Liver (tissue), 9 donors: ENCODE data around the gene C21orf58. TPM values are rescaled to one million over a fixed set of nuclear protein-coding genes. Genes with fewer than 3 reads are reported as not detected.

Source experiments
- DNase-seq: peaks from one replicate; pipeline ENCODE4 v3.0.0-alpha.2; 2017; ENCODE audit warnings: low spot score
- H3K27ac ChIP-seq, 2 donors: one replicate each; pipeline ENCODE4 v1.7.0; 2013; ENCODE audit warnings: inconsistent platforms in 2 of 2, low read length in 2 of 2, control low read depth in 1 of 2, low read depth in 1 of 2, mild to moderate bottlenecking in 1 of 2
- H3K27me3 ChIP-seq, 4 donors: one replicate each; pipeline versions ENCODE4 v1.6.1 to v1.7.0; 2013; ENCODE audit warnings: low read length in 3 of 4, inconsistent platforms in 1 of 4, mild to moderate bottlenecking in 1 of 4, moderate library complexity in 1 of 4; ENCODE audit not compliant: control insufficient read depth in 4 of 4, insufficient read depth in 4 of 4
- H3K36me3 ChIP-seq, 4 donors: one replicate each; pipeline versions ENCODE4 v1.6.1 to v1.7.0; 2013; ENCODE audit warnings: low read length in 3 of 4, mild to moderate bottlenecking in 3 of 4, low read depth in 1 of 4, moderate library complexity in 1 of 4; ENCODE audit not compliant: control insufficient read depth in 4 of 4, insufficient read depth in 3 of 4
- H3K4me1 ChIP-seq, 4 donors: one replicate each; pipeline versions ENCODE4 v1.6.1 to v1.7.0; 2013; ENCODE audit warnings: low read length in 3 of 4, mild to moderate bottlenecking in 3 of 4, moderate library complexity in 1 of 4; ENCODE audit not compliant: control insufficient read depth in 4 of 4, insufficient read depth in 4 of 4
- H3K4me3 ChIP-seq, 3 donors: one replicate each; pipeline versions ENCODE4 v1.6.1 to v1.7.0; 2013; ENCODE audit warnings: low read length in 3 of 3, control low read depth in 1 of 3, low read depth in 1 of 3, mild to moderate bottlenecking in 1 of 3
- H3K9ac ChIP-seq, 2 donors: one replicate each; pipeline ENCODE4 v1.7.0; 2013; ENCODE audit warnings: low read length in 2 of 2, mild to moderate bottlenecking in 2 of 2, moderate library complexity in 2 of 2, control low read depth in 1 of 2, low read depth in 1 of 2
- H3K9me3 ChIP-seq, 4 donors: one replicate each; pipeline versions ENCODE4 v1.6.1 to v1.7.0; 2013; ENCODE audit warnings: low read length in 3 of 4; ENCODE audit not compliant: control insufficient read depth in 4 of 4
- ATF3 ChIP-seq: IDR thresholded peaks from 2 replicates; pipeline ENCODE4 v1.6.1; 2016; ENCODE audit warnings: antibody characterized with exemption
- CTCF ChIP-seq: fragments of 150-350 bp; IDR thresholded peaks from 2 replicates; pipeline ENCODE4 v1.5.1; 2017; ENCODE audit warnings: improper control_type of control experiment, low read depth, low read length; ENCODE audit not compliant: missing input control
- EGR1 ChIP-seq, 2 donors: IDR thresholded peaks; 2 replicates each; pipeline ENCODE4 v1.6.1; 2016 to 2018; ENCODE audit warnings: antibody characterized with exemption in 2 of 2, low read depth in 2 of 2
- FOXA1 ChIP-seq: IDR thresholded peaks from 2 replicates; pipeline ENCODE4 v1.6.1; 2016; ENCODE audit warnings: antibody characterized with exemption
- FOXA2 ChIP-seq: IDR thresholded peaks from 2 replicates; pipeline ENCODE4 v1.6.1; 2016; ENCODE audit warnings: antibody characterized with exemption
- GABPA ChIP-seq, 2 donors: IDR thresholded peaks in 1 of 2; conservative IDR thresholded peaks in 1 of 2; 2 replicates each; pipeline ENCODE4 v1.6.1; 2016; ENCODE audit warnings: antibody characterized with exemption in 2 of 2, mild to moderate bottlenecking in 1 of 2, moderate library complexity in 1 of 2
- HNF4A ChIP-seq, 2 donors: conservative IDR thresholded peaks; 2 replicates each; pipeline ENCODE4 v1.6.1; 2016; ENCODE audit warnings: antibody characterized with exemption in 2 of 2, mild to moderate bottlenecking in 2 of 2
- HNF4G ChIP-seq: IDR thresholded peaks from 2 replicates; pipeline ENCODE4 v1.6.1; 2016; ENCODE audit warnings: antibody characterized with exemption
- JUND ChIP-seq, 2 donors: IDR thresholded peaks; 2 replicates each; pipeline ENCODE4 v1.6.1; 2016; ENCODE audit warnings: antibody characterized with exemption in 2 of 2
- MAX ChIP-seq: IDR thresholded peaks from 2 replicates; pipeline ENCODE4 v1.6.1; 2016; ENCODE audit warnings: antibody characterized with exemption
- NR2F2 ChIP-seq: IDR thresholded peaks from 2 replicates; pipeline ENCODE4 v1.6.1; 2016; ENCODE audit warnings: antibody characterized with exemption
- RAD21 ChIP-seq, 2 donors: IDR thresholded peaks; 2 replicates each; pipeline ENCODE4 v1.6.1; 2016; ENCODE audit warnings: antibody characterized with exemption in 2 of 2, mild to moderate bottlenecking in 2 of 2
- REST ChIP-seq: IDR thresholded peaks from 2 replicates; pipeline ENCODE4 v1.6.1; 2016; ENCODE audit warnings: antibody characterized with exemption, mild to moderate bottlenecking
- RXRA ChIP-seq, 2 donors: IDR thresholded peaks; 2 replicates each; pipeline ENCODE4 v1.6.1; 2017 to 2018; ENCODE audit warnings: antibody characterized with exemption in 2 of 2, mild to moderate bottlenecking in 1 of 2
- SP1 ChIP-seq: IDR thresholded peaks from 2 replicates; pipeline ENCODE4 v1.6.1; 2018; ENCODE audit warnings: antibody characterized with exemption, mild to moderate bottlenecking
- TAF1 ChIP-seq: conservative IDR thresholded peaks from 2 replicates; pipeline ENCODE4 v1.6.1; 2016; ENCODE audit warnings: antibody characterized with exemption, mild to moderate bottlenecking
- YY1 ChIP-seq: IDR thresholded peaks from 2 replicates; pipeline ENCODE4 v1.6.1; 2016; ENCODE audit warnings: antibody characterized with exemption, mild to moderate bottlenecking
- ZBTB33 ChIP-seq: IDR thresholded peaks from 2 replicates; pipeline ENCODE4 v1.6.1; 2016; ENCODE audit warnings: antibody characterized with exemption
- WGBS: extraction: QIAGEN DNeasy Blood & Tissue Kit; methylation state at CpG from one replicate; pipeline ENCODE4 v1.1.7; 2013; 5-methylcytosine and 5-hydroxymethylcytosine counted together
- polyA plus RNA-seq, 2 donors: library from polyadenylated mRNA; stranded (reverse) in 1 of 2; unstranded in 1 of 2; fragments of 200-250 nt in 1 of 2; fragments of >200 nt in 1 of 2; fragmentation: Nextera tagmentation in 1 of 2; extraction: Ambion mirVana in 1 of 2; gene quantifications; one replicate each; pipeline versions ENCODE4 v1.2.1 to v1.2.3, GENCODE V29; 2013 to 2015
- total RNA-seq, 2 donors: library from RNA; depleted of rRNA; stranded (reverse); fragments of >200 nt; gene quantifications; one replicate each; pipeline ENCODE4 v1.2.3, GENCODE V29; 2014
- donor health status: healthy.
- donor health status: healthy.
- donor health status: healthy.
- donor health status: healthy.
- donor health status: healthy.

C21orf58 gene
- total and polyA plus RNA-seq, 4 donors = 0.59 to 17.7 (median 0.68) TPM

- TF ChIP-seq ATF3 (no peak), FOXA2 (no peak)
Observed at GRCh38 chr21:46350571-46350970, 26.9 kb upstream of the C21orf58 start (continued).

GRCh38 chr21:46349134-46349760 lies 25.6 kb upstream of the C21orf58 start:
- Histone ChIP-seq H3K36me3 (peaks cover 14 to 73% (median 37%) of the 10 kb centered on the region in 4 donors), H3K9ac (no peak overlapping the region), H3K9me3 (no peaks in the 10 kb centered on the region), H3K27ac (no peak overlapping the region), H3K4me3 (no peak overlapping the region), H3K4me1 (no peaks in the 10 kb centered on the region), H3K27me3 (no peaks in the 10 kb centered on the region)
- TF ChIP-seq GABPA (IDR thresholded peaks at IDR 0.05 in 1 of 2, conservative IDR thresholded peaks at IDR 0.05 in 1 of 2) (no peak), TAF1 (no peak), JUND (IDR thresholded peaks at IDR 0.05) (no peak), RAD21 (IDR thresholded peaks at IDR 0.05) (no peak), MAX (no peak), EGR1 (IDR thresholded peaks at IDR 0.05; ENCODE audit: low read depth in 2 of 2) (no peak), ATF3 (no peak), CTCF (no peak), SP1 (no peak), HNF4A (conservative IDR thresholded peaks at IDR 0.05) (no peak), NR2F2 (no peak), HNF4G (no peak), ZBTB33 (no peak), REST (no peak), YY1 (no peak), RXRA (IDR thresholded peaks at IDR 0.05) (no peak), FOXA2 (no peak), FOXA1 (no peak)
- DNase-seq = no peak
- 98% methylated on average over 17 of the region's 17 CpGs for WGBS
